HG02970 (cell line): ENCODE data around the gene CREM.
"Not testable (repeated sequence)": the region's sequence is repeated elsewhere in the genome, so short reads cannot be mapped to it uniquely, and the experiment has no call there.

Source experiments
- ATAC-seq: cut with Tn5 transposase; IDR thresholded peaks from one replicate; pipeline ENCODE4 v1.9.1; 2021; ENCODE audit warnings: mild to moderate bottlenecking, moderate library complexity, moderate number of reproducible peaks; ENCODE audit not compliant: unreplicated experiment, low FRiP score

CREM gene

DNA sequence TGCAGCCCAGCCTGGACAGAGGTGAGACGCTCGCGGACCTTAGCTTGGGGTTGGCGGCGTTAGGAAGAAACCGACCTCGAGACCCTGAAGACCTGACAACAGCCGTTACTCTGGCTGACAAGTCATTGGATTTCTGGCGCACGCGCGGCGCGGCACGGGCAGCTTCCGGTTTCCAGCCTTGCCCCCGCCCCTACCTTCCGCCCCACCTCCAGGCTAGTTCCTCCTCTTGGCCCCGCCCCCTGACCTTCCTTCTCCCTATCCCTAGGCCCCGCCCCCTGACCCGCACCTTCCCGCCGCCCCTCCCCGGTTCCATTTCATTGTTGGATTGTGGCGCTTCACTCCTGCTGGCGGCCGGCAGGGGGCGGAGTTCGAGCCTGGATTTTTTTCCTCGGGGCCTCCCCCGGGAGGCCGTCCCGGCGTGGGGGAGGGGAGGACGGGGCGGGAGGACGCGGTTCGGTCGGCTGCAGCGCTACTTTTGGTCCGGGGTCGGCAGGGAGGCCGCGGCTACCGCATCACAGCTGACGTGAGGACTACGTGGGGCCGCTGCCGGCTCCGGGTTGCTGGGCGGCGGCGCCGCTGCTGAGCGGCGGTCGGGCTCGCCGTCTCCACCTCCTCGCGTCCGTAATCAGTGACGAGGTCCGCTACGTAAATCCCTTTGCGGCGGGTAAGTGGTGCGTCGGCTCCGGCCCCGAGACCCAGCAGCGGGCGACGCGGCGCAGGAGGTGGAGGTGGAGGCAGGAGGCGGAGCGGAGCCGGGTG is at the start of gene CREM:
TSS of gene CREM (plus strand) at position 317 of the 759 bp plus-strand sequence. CDS start 10,990 bp downstream, outside the sequence.
- peak; percentile 80 for ATAC-seq

DNA sequence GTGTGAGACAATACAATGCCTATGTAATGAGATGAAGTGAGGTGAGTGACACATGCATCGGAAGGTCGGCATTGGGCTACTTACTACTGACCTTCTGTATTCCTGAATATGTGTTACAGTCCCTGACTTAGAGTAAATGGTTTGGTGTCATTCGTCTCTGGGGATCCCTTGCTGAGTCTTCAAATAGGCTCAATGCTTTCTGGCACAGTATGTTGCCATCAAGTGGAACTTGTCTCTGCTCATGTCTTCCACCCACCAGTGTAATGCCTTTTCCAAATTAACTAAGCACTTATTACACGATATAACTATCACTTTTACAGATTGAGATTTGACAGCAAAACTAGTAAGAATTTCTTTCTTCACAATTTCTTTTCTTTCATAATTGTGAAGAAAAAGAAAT is 47.4 kb upstream of the CREM start:
- no peak for ATAC-seq

DNA sequence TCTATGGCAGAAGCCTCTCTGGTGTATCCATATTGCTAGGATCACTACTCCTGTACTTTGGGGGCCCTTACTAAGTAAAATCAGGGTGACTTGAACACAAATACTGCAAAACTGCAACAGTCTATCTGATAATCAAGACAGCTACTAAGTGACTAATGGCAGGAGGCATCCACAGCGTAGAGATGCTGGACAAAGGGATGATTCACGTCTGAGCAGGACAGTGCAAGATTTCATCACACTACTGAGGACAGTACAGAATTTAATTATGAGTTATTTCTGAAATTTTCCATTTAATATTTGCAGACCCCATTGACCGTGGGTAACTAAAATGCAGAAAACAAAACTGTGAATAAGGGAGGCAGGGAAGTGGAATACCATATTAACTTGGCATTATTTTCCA is 46.9 kb upstream of the CREM start:
- no peak for ATAC-seq

DNA sequence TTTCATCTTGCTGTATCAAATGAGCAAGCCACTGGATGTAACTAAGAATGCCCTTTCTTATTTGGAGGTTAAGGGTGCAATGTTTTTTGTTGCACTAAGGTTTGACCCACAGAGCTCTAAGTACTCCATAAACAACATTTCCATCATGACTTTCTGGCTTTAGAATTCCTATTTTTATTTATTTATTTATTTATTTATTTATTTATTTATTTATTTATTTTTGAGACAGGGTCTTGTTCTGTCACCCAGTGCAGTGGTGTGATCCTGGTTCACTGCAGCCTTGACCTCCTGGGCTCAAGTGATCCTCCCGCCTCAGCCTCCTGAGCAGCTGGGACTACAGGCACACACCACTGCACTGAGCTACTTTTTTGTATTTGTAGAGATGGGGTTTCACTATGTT is 46.4 kb upstream of the CREM start:
- ATAC-seq, result not testable (repeated sequence)

DNA sequence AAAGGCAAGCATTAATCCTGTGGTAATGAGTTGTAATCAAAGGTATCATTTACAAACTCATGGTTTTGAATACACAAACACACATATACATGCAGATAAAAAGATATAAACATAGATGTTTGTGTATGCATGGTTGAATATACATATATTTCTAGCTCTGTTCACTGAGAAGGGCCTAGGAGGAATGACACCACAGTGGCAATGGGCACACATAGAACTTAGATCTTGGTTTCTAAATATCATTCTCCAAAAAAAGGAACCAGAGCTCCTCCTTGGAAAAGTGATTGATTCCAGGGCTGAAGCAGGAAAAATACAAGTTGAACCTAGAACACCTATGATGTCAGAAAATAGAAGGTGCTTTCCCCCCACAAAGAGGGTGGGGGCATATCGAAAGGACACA is 43.4 kb upstream of the CREM start:
- ATAC-seq, result no peak

DNA sequence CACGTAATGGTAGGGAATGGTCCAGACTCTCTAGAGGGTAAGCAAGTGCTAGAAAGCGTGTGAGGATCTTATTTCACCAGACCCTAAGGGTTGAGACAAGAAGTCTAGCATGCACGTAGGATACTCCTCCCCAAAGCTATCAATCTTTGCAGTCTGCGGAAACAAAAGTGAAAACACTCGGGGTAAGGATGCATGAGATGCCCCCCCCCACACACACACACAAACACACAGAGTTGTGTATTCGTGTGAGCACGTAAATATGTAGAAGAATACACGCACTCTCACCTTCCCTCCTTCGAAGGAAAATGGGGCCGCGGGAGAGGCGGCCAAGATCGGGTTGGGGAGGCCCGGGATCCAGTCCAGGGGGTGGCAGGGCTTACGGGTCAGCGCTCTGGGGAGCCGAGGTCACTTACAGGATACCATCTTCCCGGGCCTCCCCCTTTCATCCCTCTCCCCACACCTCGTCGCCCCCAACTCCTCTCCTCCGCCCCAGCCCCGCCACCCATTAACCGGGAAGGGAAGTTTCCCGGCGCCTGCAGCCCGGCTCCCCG is 37.0 kb upstream of the CREM start:
- ATAC-seq, result peak; percentile 17

DNA sequence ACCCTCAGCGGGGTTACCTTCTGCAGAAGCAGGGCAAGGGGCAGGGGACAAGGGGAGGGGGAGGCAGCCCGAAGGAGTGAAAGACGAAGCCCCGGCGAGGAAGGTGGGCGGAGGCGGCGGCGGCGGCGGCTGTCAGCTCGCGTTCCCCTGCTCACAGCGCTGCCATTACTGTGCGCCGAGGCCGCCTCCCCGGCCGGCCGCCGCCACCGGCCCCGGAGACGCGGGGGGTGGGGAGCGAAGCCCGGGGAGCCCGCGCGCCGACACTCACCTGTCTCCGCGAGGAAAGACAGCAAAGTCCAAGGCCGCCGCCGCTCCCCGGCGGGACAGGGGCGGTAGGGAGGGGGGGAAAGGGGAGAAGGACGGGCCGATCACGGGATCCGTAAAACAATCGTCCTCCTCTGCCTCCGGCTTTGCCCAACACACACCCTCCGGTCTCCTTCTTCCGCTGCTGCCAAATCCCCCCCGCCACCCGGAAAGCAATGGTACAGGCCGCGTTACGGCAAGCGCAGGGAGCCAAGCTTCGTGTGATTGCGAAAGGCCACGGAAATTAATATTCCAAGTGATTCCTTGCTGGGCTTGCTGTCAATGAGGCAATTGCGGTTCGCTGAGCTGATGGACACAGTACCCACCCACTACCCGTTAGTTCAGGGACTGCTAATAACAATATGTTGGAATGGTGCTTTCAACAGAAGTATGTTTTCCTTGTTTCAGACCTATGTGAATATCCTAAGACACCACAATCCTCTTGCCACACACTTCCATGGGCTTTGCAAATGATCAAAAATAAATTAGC is 36.3 kb upstream of the CREM start, which contains the start of gene CUL2:
TSS of gene CUL2 (minus strand) at position 180 of the 793 bp plus-strand sequence. CDS start 19,024 bp downstream, outside the sequence.
- peak; percentile 87 for ATAC-seq

DNA sequence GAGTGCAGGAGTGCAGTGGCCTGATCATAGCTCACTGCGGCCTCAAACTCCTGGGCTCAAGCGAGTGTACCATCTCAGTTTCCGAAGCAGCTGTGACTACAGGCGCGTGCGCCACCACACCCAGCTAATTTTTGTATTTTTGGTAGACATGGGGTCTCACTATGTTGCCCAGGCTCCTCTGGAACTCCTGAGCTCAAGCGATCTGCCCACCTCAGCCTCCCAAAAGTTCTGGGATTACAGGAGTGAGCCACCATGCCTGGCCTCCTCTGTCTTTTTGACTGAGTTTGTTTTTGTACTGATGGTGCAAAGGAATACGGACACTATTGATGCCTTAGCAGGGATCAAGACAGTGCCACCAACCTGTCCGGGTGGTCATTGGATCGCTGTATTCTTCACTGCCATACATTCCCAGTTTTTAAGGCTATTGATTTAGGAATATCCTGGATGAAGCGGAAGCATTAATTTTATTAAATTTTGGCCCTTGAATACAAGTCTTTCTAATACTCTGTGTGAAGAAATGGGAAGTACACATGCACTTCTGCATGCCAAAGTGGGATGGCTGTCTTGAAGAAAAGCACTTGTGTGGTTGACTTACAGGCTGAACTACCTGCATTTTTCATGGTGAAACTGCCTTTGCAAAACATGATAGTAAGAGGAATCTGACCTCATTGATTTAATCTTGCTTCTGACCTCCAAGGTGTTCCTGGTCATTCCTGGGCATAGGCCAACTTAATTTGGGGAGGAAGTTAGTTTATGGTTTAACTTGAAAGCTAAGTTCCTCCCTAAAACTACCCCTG is 34.5 kb upstream of the CREM start:
- no peak for ATAC-seq

DNA sequence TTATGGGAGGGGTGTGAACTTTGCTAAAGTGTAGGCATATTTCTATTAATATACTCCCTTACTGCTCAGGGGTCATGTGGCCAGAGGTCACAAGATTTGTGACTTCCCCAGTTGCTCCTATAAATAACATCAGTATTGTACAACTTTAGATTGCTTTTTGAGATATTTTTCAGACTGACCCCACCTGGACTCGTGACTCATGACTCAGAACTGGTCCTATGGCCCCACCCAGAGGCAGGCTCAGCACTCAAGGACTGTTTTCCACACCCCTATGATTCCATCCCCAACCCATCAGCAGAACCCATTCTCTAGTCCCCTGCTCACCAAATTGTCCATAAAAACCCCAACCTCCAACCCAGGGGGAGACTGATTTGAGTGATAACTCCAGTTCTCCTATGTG is 33.8 kb upstream of the CREM start:
- no peak for ATAC-seq

DNA sequence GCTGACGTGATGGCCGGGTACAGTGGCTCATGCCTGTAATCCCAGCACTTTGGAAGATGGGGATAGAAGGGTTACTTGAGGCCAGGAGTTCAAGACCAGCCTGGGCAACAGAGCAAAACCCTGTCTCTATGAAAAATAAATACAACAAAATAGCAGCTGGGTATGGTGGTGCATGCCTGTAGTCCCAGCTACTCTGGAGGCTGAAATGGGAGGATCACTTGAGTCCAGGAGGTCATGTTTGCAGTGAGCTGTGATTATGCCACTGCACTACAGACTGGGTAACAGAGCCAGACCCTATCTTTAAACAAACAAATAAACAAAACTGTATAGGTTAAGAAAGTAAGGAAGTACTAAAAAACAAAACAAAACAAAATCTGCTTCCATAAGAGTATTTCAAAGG is 30.3 kb upstream of the CREM start:
- ATAC-seq, result no peak

DNA sequence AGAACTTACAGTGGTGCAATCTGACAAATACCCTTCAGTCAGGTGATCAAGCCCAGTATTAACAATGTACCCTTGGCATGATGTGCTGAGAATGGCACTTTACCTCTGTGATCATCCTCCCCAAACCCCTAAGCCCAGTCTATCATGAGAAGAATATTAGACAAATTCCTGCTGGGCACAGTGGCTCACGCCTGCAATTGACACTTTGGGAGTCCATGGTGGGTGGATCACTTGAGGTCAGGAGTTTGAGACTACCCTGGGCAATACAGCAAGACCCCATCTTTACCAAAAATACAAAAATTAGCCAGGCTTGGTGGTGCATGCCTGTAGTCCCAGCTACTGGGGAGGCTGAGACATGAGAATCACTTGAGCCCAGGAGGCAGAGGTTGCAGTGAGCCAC is 29.1 kb upstream of the CREM start:
- ATAC-seq, result no peak

DNA sequence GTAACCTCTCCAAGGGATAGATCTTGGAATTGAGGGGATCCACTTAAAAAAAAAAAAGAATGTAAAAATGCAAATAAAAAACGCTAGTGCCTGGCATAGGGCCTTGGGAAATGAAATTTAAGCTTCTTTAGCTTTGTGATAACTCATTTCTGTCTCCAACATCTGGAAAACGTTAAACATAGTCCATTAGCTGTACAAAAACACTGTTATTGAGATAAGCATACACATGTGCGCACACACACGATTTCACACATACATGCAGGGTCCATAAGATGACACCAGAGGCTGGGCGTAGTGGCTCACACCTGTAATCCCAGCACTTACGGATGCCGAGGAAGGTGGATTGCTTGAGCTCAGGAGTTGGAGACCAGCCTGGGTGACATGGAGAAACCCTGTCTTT is 22.8 kb upstream of the CREM start:
- ATAC-seq, result no peak

DNA sequence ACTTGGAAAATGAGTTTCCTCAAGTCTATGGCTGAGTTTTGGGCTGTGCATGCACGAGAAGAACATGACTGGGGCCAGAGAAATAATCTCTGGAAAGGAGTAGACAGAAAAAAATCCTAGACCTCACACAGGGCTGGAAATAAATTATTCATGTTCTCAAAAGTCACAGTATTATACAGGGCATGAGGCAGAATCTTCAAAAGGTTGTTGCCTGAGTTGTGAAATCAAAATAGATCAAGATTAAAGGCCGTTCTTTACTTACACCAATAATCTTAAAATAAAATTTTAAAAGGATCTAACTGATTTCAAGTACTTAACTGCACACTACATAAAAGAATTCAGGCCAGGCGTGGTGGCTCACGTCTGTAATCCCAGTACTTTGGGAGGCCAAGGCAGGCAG is 14.1 kb upstream of the CREM start:
- no peak for ATAC-seq

DNA sequence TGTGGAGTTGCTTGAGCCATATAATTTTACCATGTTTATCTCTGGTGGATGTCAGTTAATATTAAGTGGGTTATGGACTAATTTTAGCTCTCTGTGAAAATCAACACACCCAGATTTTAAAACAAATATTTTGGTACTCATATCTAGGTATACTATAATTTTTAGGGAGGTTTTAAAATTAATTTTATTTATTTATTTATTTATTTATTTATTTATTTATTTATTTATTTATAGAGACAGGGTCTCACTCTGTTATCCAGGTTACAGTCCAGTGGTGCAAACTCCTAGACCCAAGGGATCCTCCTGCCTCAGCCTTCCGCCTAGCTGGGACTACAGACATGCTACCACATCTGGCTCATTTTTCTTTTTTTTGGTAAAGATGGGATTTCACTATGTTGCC is 7.3 kb upstream of the CREM start:
- no peak for ATAC-seq

DNA sequence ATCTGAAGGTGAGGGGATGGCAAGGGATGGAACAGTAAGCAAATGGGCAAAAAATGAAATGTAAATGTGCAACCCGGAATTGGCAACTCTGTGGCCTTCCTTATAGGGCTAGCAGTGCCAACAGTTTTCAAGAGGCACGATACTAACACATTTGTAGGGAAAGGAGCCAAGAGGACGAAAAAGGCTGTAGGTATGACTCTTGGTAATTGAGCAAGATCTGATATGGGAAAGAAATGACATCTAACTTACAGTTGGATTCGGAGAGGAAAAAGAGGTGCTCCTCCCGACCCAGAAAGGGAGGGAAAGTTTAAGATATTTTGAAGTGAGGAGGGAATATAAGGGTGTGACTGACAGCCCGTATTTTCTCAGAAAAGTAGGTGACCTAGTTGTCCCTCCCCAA is 2.1 kb upstream of the CREM start:
- no peak for ATAC-seq

DNA sequence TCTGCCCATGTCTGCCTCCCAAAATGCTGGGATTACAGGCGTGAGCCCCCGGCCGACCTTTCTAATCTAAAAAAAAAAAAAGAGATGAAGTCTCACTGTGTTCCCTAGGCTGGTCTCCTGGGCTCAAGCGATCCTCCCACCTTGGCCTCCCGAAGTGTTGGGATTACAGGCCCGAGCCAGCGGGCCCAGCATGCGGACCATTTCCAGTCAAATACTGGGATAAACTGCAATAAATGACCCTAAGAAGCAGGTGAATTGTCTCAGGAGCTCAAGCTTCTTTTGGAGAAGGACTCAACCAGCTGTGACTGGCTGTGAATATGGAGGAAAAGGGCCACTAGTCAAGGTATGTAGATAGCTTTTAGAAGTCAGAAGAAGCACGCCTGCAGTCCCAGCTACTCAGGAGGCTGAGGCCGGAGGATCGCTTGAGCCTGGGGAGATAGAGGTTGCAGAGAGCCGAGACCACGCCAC is 550 bp upstream of the CREM start:
- ATAC-seq, result no peak

DNA sequence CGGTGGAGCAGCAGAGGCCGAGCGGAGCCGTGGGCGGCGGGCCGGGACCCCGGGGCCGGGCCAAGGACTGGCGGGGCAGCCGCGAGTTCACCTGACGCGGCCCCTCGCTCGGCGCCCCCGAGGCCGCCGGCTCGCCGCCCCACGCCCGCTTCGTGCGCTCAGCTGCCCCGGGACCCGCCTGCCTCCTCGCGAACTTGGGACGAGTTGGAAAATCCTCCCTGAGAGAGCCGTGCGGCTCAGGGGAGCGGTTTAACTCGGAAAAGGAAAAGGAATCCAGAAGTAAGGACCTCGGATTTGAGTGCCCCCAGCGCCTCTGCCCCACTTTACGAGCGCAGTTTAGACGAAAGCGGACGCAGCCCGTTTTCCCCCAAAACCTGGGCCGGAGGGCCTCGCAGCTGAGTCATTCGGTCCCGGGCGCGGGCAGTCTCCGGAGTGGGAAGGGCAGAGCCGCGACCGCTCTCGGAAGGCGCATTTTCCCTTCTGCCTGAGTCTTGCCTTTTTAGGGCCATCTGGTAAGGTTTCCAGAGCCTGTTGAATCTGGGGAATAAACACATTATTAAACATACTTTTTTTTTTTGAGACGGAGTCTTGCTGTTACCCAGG is 744 bp downstream of the CREM start:
- peak; percentile 3 for ATAC-seq

DNA sequence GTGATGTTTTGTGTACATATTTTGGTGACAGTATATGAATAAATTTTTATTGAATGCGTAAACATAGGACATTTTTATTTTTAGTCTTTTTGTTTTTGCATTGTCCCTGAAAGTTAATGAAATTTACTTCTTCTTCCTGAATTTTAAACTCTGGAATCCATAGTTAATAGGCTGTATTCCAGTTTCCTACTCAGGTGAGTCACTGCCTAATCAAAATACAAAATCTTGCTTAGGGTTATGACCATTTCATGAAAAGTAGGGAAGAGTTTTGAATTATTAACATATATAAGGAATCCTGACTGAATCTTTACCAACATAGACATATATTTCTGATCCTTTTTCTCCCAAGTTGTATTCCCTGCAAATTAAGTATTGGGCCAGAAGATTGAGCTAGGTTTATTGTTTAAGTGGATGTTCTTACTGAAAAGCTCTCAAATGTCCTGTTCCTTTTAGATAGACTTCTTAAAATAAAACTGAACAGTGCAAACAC is 2.6 kb downstream of the CREM start:
- no peak for ATAC-seq

DNA sequence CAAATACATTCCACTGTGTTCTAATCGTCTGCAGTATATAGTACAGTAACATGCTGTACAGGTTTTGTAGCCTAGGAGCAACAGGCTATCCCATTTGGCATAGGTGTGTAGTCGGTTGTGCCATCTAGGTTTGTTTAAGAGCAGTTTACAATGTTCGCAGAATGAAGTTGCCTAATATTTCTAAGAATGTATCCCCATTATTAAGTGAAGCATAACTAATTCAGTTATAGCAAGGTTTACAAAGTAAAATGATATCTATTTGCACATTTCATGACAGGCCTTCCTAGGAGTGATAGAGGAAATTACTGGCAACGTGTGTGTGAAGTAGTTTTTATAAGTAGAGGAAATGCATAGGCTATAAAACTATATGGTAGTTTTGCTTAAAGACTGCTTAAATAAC is 4.0 kb downstream of the CREM start:
- ATAC-seq, result no peak

DNA sequence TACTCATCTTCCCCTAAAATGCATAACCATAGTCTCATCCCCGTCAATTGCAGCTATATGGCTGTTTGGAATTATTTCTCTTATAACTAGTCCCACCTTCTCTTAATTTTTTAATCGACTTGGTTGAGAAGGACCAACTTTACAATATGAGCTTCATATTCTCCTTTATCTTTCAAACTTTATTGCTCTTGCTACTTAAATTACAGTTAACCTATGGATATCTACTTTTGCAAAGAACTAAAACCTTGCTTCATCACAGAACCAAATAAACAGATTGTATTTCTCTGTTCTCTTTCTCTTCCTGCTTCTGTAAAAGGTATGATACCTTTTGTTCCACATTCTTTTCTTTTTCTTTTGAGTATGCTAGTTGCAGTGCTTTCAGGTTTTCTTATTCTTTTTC is 6.1 kb downstream of the CREM start:
- ATAC-seq, result no peak
